Ovary (tissue), 9 donors: ENCODE results near the gene ATRN. TPM values are rescaled to one million over a fixed set of nuclear protein-coding genes. Genes with fewer than 3 reads are reported as not detected.
A peak's percentile ranks its signal among the peaks of the same experiment; 100 is the strongest.

Experiments
- DNase-seq, 5 donors: peaks; one replicate each; pipeline ENCODE4 v3.0.0-alpha.2; 2019 to 2020
- H3K27ac ChIP-seq, 2 donors: fragments of 200-600 bp; one replicate each; pipeline versions ENCODE4 v1.5.1 to v1.8.0; 2019 to 2022
- H3K27me3 ChIP-seq: fragments of 200-600 bp; one replicate; pipeline ENCODE4 v1.8.0; 2022
- H3K36me3 ChIP-seq: fragments of 200-600 bp; sonication (generic); one replicate; pipeline ENCODE4 v1.5.1; 2019
- H3K4me1 ChIP-seq: one replicate; pipeline ENCODE4 v1.8.1; 2013; ENCODE audit warnings: mild to moderate bottlenecking, moderate library complexity; ENCODE audit not compliant: insufficient read depth
- H3K4me3 ChIP-seq: fragments of 200-600 bp; sonication (generic); one replicate; pipeline ENCODE4 v1.5.1; 2017
- H3K9me3 ChIP-seq, 2 donors: fragments of 200-600 bp in 1 of 2; sonication (generic) in 1 of 2; one replicate each; pipeline versions ENCODE4 v1.5.1 to v1.8.1; 2013 to 2019; ENCODE audit warnings: mild to moderate bottlenecking in 1 of 2, moderate library complexity in 1 of 2
- CTCF ChIP-seq, 3 donors: fragments of 450-650 bp in 2 of 3; fragments of 200-600 bp in 1 of 3; IDR thresholded peaks; one replicate each; pipeline versions ENCODE4 v1.5.1 to v1.8.0; 2016 to 2022; ENCODE audit warnings: antibody characterized with exemption in 3 of 3, mild to moderate bottlenecking in 1 of 3
- EP300 ChIP-seq: sonication (generic); formaldehyde crosslinking; IDR thresholded peaks from one replicate; pipeline ENCODE4 v1.6.1; 2017; ENCODE audit warnings: antibody characterized with exemption
- POLR2A ChIP-seq: fragments of 450-650 bp; IDR thresholded peaks from one replicate; pipeline ENCODE4 v1.6.1; 2017; ENCODE audit warnings: antibody characterized with exemption, mild to moderate bottlenecking, moderate library complexity
- WGBS, 3 donors: extraction: QIAGEN DNeasy Blood & Tissue Kit in 1 of 3; methylation state at CpG; one replicate each; pipeline versions ENCODE4 v1.1.5 to v1.1.7; 2013 to 2017; 5-methylcytosine and 5-hydroxymethylcytosine counted together
- intact Hi-C, 4 donors: fragments of 100-400 bp; cut with DNase I; formaldehyde crosslinking; loops; one replicate each; pipeline versions ENCODE4 v1.11.0 to v1.15.1; 2022 to 2023
- polyA plus RNA-seq, 2 donors: library from polyadenylated mRNA; stranded (reverse); fragments of 200-250 nt in 1 of 2; fragments of 350-450 nt in 1 of 2; fragmentation: Illumina TruSeq in 1 of 2; extraction: RNeasy Lipid Tissue Mini Kit (QIAGEN cat#74804) in 1 of 2; gene quantifications; one replicate each; pipeline ENCODE4 v1.2.3, GENCODE V29; 2013 to 2014
- total RNA-seq, 7 donors: library from RNA; depleted of rRNA in 2 of 7; stranded (reverse); fragments of >200 nt in 2 of 7; fragmentation: NEBNext Ultra II Directional in 3 of 7; extraction: Animal tissue kit (Norgen Biotek cat#: 25700) in 3 of 7; gene quantifications; one replicate each; pipeline versions ENCODE4 v1.1.0 to v1.2.4, GENCODE V29; 2016 to 2023
- donor health status: DM: no; HTN: no; CAD: no; lungs with moderate emphysema.
- donor health status: DM: no; HTN: no; CAD: no.
- donor health status: Bipolar disorder and iron deficiency.
- donor health status: DM: yes; HTN: yes; CAD: no.
- donor health status: DM: no; HTN: no; CAD: no.
- donor health status: DM: yes; HTN: yes; CAD: no.

ATRN gene
- total and polyA plus RNA-seq, 9 donors: 10.3 to 46.2 (median 23.6) TPM

- 81 to 89% (median 83%) methylated on average over 3 of the region's 3 CpGs for WGBS, 3 donors
- H3K27me3 ChIP-seq: no peaks in the 10 kb centered on the region
- H3K4me3 ChIP-seq: no peak overlapping the region
- no peaks in the 10 kb centered on the region for H3K36me3 ChIP-seq
- H3K27ac ChIP-seq: no peak overlapping the region
- no peak for DNase-seq
- intact Hi-C loops: no loop called here
- TF ChIP-seq CTCF (IDR thresholded peaks at IDR 0.05) (no peak), POLR2A (no peak)
- H3K9me3 ChIP-seq: no peaks in the 10 kb centered on the region
- no peaks in the 10 kb centered on the region for H3K4me1 ChIP-seq
Observed at GRCh38 chr20:3563133-3563532, 92.3 kb downstream of the ATRN start.

GRCh38 chr20:3563548-3564177 lies 92.8 kb downstream of the ATRN start:
- no peaks in the 10 kb centered on the region for H3K27me3 ChIP-seq
- no peak for DNase-seq
- no peak overlapping the region for H3K27ac ChIP-seq
- H3K4me1 ChIP-seq: no peaks in the 10 kb centered on the region
- TF ChIP-seq CTCF (IDR thresholded peaks at IDR 0.05) (peak in 1 of 3 donors; percentile 26), POLR2A (no peak), EP300 (no peak)
- WGBS, 3 donors: 59 to 63% (median 62%) methylated on average over 4 of the region's 4 CpGs
- no peaks in the 10 kb centered on the region for H3K9me3 ChIP-seq
- H3K36me3 ChIP-seq: no peaks in the 10 kb centered on the region
- intact Hi-C loops: no loop called here
- H3K4me3 ChIP-seq: no peak overlapping the region

GRCh38 chr20:3565851-3566250 lies 95.0 kb downstream of the ATRN start:
- no peak overlapping the region for H3K27ac ChIP-seq
- TF ChIP-seq POLR2A (no peak), EP300 (no peak), CTCF (IDR thresholded peaks at IDR 0.05) (no peak)
- DNase-seq: no peak
- no peaks in the 10 kb centered on the region for H3K27me3 ChIP-seq
- WGBS, 3 donors: 69 to 99% (median 95%) methylated on average over 2 of the region's 2 CpGs
- no peaks in the 10 kb centered on the region for H3K4me1 ChIP-seq
- no peak overlapping the region for H3K4me3 ChIP-seq
- no peaks in the 10 kb centered on the region for H3K9me3 ChIP-seq
- intact Hi-C loops: no loop called here
- H3K36me3 ChIP-seq: no peaks in the 10 kb centered on the region

GRCh38 chr20:3572151-3572550 lies 101.3 kb downstream of the ATRN start:
- 67 to 79% (median 77%) methylated on average over 1 of the region's 1 CpG for WGBS, 3 donors
- Histone ChIP-seq H3K36me3 (no peaks in the 10 kb centered on the region), H3K27me3 (no peaks in the 10 kb centered on the region), H3K9me3 (no peaks in the 10 kb centered on the region), H3K4me1 (no peaks in the 10 kb centered on the region), H3K4me3 (no peak overlapping the region), H3K27ac (no peak overlapping the region)
- no peak for DNase-seq
- intact Hi-C loops: no loop called here
- no peak for TF ChIP-seq CTCF (IDR thresholded peaks at IDR 0.05)
- no peak for TF ChIP-seq EP300
- TF ChIP-seq POLR2A: no peak
